GM12872 (cell line): ENCODE data around the gene LYPD3.

Experiments used
- CTCF ChIP-seq: IDR thresholded peaks from 3 replicates; pipeline ENCODE4 v1.5.1; 2011; ENCODE audit warnings: low read depth, mild to moderate bottlenecking, low read length, moderate library complexity; ENCODE audit not compliant: insufficient read depth

LYPD3 gene

GRCh38 chr19:43462383-43462782, 3.0 kb downstream of the LYPD3 start:
- no peak for TF ChIP-seq CTCF

GRCh38 chr19:43461303-43461702, 4.1 kb downstream of the LYPD3 start:
- no peak for TF ChIP-seq CTCF

GRCh38 chr19:43460362-43461016, 4.9 kb downstream of the LYPD3 start:
- no peak for TF ChIP-seq CTCF

- no peak for TF ChIP-seq CTCF
Measured at GRCh38 chr19:43457809-43458208, 7.6 kb downstream of the LYPD3 start.

- TF ChIP-seq CTCF = no peak
Measured at GRCh38 chr19:43455321-43456113, 9.9 kb downstream of the LYPD3 start.

- no peak for TF ChIP-seq CTCF
Measured at GRCh38 chr19:43454031-43454430, 11.4 kb downstream of the LYPD3 start.

GRCh38 chr19:43452582-43452981, 12.8 kb downstream of the LYPD3 start:
- no peak for TF ChIP-seq CTCF
